Sigmoid colon (tissue), 4 donors: ENCODE data around the gene SH2D6.

Experiments used
- EP300 ChIP-seq, 4 donors: sonication (generic); formaldehyde crosslinking; IDR thresholded peaks; one replicate each; pipeline ENCODE4 v1.6.1; 2017; ENCODE audit warnings: antibody characterized with exemption in 4 of 4
- POLR2A ChIP-seq, 2 donors: fragments of 450-650 bp; IDR thresholded peaks; one replicate each; pipeline ENCODE4 v1.6.1; 2016; ENCODE audit warnings: antibody characterized with exemption in 2 of 2, mild to moderate bottlenecking in 2 of 2, moderate library complexity in 2 of 2
- TF ChIP-seq, protein P1 (sequence below), 4 experiments: fragments of 450-650 bp in 3 of 4; fragments of 200-600 bp in 1 of 4; IDR thresholded peaks; one replicate each; pipeline ENCODE4 v1.5.1; 2016 to 2019; ENCODE audit warnings: antibody characterized with exemption in 4 of 4, mild to moderate bottlenecking in 3 of 4, moderate library complexity in 2 of 4

DNA sequence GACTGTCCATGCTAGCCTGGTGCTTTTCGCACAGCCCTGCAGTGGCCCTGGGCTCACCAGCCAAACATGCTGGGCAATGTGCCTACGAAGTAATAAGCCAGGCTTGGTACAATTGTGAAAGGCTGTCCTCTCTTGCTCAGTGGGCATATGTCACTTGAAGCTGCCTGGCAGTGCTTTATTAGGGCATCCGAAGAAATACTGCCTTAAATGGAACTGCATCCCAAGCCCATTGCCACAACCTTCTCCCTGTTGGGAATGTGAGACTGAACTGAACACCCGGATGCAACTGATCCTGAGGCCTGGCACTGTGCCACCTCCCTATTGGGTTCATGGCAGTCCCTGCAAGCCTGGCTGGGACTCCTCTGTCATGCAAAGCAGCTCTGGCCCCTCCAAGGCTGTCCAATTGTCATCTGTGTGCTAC is 24.2 kb upstream of the SH2D6 start:
- TF ChIP-seq POLR2A (IDR thresholded peaks at IDR 0.05) = no peak
- TF ChIP-seq, protein P1, sequence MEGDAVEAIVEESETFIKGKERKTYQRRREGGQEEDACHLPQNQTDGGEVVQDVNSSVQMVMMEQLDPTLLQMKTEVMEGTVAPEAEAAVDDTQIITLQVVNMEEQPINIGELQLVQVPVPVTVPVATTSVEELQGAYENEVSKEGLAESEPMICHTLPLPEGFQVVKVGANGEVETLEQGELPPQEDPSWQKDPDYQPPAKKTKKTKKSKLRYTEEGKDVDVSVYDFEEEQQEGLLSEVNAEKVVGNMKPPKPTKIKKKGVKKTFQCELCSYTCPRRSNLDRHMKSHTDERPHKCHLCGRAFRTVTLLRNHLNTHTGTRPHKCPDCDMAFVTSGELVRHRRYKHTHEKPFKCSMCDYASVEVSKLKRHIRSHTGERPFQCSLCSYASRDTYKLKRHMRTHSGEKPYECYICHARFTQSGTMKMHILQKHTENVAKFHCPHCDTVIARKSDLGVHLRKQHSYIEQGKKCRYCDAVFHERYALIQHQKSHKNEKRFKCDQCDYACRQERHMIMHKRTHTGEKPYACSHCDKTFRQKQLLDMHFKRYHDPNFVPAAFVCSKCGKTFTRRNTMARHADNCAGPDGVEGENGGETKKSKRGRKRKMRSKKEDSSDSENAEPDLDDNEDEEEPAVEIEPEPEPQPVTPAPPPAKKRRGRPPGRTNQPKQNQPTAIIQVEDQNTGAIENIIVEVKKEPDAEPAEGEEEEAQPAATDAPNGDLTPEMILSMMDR (IDR thresholded peaks at IDR 0.05) = no peak
- TF ChIP-seq EP300 (IDR thresholded peaks at IDR 0.05) = no peak
